SW 1271 (cell line): ENCODE measurements around the gene HOXA11.
A peak's percentile ranks its signal among the peaks of the same experiment; 100 is the strongest.

Source experiments
- DNase-seq, 2 experiments: peaks; one replicate each; lab custom pipeline; 2025; lab: John Stamatoyannopoulos, UW

HOXA11 gene

GRCh38 chr7:27169658-27170425 is 15.2 kb downstream of the HOXA11 start:
- DNase-seq, result no peak

DNA sequence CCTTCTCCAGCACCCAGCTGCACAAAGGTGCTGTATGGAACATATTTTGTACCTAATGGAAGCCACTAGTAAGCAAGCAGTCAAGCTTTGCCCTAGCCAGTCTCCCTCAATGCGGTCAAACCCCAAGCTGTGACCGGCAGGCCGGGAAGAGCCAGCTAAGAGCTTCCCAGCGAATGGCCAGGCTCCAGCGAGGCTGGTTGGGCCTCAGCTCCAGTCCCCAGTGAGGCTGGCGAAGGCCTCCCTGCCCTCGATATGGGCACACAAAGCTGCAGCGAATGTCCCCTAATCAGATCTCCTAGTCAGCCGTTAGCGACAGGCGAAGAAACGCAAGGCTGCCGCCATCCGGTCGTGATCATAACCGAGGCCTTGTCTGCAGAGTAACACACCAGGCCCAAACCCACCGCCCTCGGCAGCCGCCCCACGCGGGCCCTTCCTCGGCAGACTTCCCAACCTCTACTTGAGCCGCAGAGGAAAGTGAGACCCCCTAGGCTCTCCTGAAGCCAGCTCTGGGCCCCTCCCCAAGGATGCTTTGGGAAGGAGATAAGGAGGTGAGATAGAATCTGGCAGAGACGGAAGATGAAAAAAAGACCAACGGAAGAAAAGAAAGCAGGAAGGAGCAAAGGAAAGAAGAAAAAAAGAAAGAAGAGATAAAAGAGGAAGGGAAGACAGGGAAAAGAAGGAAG is 16.6 kb downstream of the HOXA11 start:
- no peak for DNase-seq

- DNase-seq, result no peak
Observed at GRCh38 chr7:27167916-27168264, 17.1 kb downstream of the HOXA11 start.

GRCh38 chr7:27166531-27167505 is 18.2 kb downstream of the HOXA11 start:
- DNase-seq, result no peak

GRCh38 chr7:27165996-27166530 is 19.0 kb downstream of the HOXA11 start:
- DNase-seq, result no peak

GRCh38 chr7:27165089-27165995 is 19.7 kb downstream of the HOXA11 start, which contains the start of gene HOXA9:
Gene HOXA9, minus strand, starts transcription at chr7:27165537. Its CDS starts 80 bp downstream, at chr7:27165457.
- no peak for DNase-seq

DNA sequence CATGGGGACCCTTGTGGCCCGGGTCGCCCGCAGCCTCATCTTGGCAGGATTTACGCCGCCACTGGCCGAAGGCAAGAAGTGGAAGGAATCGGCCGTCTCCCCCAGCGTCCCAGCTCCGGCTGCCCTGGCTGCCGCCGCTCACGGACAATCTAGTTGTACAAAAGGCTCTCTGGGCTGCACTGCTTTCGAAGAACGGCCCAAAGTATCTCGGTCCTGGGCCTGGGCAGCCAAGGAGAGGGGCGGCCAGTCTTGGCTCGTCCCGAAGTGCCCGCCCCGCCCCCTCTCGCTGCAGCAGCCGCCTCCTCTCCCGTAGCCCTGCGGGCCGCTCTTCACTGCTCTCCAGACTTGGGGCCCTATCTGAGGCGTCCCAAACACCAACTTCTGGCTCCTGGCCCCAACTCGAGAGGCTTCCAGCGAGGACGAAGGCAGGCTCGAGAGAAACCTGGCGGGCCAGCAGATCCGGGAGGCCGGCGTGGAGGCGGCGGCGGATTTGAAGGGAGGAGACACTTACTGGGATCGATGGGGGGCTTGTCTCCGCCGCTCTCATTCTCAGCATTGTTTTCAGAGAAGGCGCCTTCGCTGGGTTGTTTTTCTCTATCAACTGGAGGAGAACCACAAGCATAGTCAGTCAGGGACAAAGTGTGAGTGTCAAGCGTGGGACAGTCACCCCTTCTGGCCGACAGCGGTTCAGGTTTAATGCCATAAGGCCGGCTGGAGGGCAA is 20.5 kb downstream of the HOXA11 start:
- DNase-seq, result no peak

- no peak for DNase-seq
Observed at GRCh38 chr7:27164045-27164366, 21.0 kb downstream of the HOXA11 start.

GRCh38 chr7:27163288-27164044 is 21.6 kb downstream of the HOXA11 start:
- no peak for DNase-seq

DNA sequence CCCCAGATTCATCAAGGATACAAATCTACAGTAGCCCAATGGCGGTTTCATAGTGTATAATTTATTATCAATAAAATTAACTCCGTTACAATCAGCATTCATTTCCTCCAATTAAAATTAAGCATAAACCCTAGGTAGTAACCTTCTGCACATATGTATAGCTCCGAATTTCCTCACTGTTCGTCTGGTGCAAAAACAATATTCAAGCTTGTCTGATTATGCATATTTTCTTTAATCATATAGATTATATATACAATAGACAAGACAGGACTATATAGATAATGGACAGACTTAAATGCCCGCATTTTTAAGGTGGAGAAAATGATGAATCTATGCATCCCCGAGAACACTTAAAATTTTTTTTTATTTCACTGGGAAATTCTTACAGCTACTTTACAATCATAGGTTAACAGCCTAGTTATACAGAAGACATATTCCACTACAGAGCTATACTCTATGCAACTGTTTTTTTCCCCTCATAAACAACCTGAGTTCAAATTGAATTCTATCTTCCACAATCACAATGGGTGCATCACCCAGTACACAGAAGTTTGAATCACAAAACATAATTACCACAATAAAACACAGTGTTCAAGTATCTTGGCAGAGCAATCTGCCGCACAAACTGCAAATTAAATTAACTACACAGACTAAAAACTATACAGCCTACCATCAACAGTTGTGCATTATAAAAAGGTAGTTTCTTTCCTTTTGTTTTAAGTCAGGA is 22.3 kb downstream of the HOXA11 start:
- DNase-seq, result no peak

DNA sequence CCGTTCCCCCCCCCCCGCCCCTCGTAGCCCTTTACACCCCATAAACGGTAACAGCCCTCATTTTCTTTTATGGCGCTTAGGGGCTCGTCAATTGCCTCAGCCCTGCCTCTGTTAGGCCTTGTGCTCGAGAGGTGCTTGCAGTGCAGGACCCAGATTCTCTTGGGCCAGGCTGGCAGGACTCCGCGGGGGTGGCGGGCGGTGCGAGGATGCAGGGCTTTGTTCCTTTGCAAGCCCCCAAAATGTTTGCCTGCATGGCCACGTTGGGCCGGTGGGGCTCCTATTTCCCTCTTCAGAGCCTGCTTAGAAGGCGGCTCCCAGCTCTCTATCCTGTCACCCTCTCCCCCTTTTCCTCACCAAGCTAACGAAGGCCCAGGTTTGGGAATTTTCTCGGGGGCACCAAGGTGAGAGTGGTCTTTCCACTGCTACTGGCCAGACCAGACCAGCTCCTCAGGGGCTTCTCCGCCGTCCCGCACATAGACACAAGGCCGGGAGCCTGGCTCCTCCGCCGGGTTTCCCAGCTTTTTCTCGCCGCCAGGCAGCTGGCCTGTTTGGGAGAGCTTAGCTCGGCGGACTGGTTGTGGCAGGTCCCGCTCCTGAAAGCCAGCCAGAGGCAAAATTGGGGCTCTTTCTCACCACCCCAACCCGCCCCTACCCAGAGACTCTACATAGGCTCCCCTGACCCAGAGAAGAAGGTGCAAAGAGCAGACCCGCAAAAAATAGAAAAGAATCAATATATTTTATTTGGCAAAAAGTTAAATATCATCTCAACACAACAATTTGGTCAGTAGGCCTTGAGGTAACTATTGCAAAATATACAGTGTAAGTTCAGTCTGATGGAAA is 23.1 kb downstream of the HOXA11 start:
- no peak for DNase-seq

- DNase-seq, result no peak
Observed at GRCh38 chr7:27161214-27161720, 23.8 kb downstream of the HOXA11 start.

GRCh38 chr7:27160546-27161213 is 24.4 kb downstream of the HOXA11 start:
- peak; percentile 66 to 68 for DNase-seq

DNA sequence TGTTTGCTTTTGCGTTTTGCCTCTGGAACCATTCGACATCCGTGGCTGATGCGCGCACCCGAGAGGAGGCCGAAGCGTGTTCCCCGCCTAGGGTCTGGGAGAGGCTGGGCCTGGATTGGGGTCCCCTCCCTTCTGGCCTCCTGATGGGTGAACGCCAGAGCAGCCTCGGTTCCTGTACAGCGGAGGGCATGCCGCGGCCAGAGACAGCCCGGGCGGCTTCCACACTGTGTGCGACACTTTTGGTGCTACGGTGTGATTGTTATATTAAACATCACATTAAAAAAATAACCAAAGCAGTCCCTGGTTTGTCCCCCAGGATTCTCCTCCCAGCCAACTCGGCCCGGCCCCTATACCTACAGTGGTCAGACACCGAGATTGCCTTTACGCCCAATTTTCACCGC is 24.9 kb downstream of the HOXA11 start:
- DNase-seq, result no peak

DNA sequence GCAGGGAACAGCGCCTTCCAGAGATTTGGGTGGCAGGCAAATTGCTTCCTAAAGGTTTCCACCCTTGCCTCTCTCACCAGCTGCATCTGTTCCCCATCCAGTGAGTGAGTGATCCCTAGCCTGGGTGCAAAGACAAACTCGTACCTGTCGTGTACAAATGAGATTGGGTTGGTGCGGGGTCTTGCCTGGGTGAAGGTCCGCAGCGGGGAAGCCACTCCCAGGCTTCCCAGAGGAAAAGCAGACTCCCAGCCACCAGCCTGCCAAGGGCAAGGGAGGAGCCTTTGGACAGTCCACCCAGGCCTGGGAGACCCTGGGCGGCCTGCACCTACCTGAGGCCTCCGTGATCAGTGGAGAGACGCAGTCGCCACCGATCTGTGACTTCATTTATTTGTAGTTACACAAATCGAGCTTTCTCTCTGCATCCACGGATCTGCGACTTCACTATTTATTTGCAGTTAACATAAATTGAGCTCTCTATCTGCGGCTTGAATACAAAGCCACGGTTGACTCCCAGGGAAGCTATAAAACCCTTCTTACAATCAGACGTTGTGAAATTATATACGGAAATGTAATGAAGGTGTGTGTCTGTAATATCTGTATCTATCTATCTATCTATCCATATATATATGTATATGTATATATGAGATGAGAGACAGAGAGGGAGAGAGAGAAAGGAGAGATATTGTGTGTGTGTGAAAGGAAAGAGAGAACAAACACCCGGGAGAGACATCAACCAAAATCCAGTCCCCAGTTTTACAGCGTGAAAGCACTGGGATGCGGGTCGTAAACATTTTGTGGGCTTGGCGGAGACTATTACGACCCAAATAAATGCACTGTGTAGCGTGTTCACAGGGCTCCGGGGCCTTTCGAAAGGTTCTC is 25.5 kb downstream of the HOXA11 start:
- DNase-seq, result no peak
